ENCODE results near the gene GASK1B.

- no peak for TF ChIP-seq POLR2A (IDR thresholded peaks at IDR 0.05)
- TF ChIP-seq CTCF (IDR thresholded peaks at IDR 0.05) = no peak
Observed at GRCh38 chr4:158164768-158165213, 8.0 kb downstream of the GASK1B start.
